Mucosa of descending colon (tissue), 3 donors: ENCODE results near the gene CCDC149. TPM values are rescaled to one million over a fixed set of nuclear protein-coding genes. Genes with fewer than 3 reads are reported as not detected.

ENCODE experiments used
- ATAC-seq: fragments of 200-7000 bp; cut with Tn5 transposase; one replicate; pipeline ENCODE4 v1.9.1; 2020; ENCODE audit warnings: mild to moderate bottlenecking, moderate library complexity
- DNase-seq, 3 donors: peaks; one replicate each; pipeline ENCODE4 v3.0.0-alpha.2; 2020
- H3K36me3 ChIP-seq: fragments of 200-600 bp; one replicate; pipeline ENCODE4 v1.8.0; 2021; ENCODE audit warnings: low read depth, mild to moderate bottlenecking
- H3K4me1 ChIP-seq: fragments of 200-600 bp; one replicate; pipeline ENCODE4 v1.8.0; 2021; ENCODE audit warnings: low read depth, mild to moderate bottlenecking
- H3K4me3 ChIP-seq: fragments of 200-600 bp; one replicate; pipeline ENCODE4 v1.8.0; 2021; ENCODE audit warnings: mild to moderate bottlenecking
- H3K9me3 ChIP-seq: fragments of 200-600 bp; one replicate; pipeline ENCODE4 v1.8.0; 2021; ENCODE audit warnings: mild to moderate bottlenecking
- intact Hi-C, 2 donors: fragments of 100-400 bp; cut with DNase I in 1 of 2; cut with micrococcal nuclease in 1 of 2; formaldehyde crosslinking; loops; one replicate each; pipeline versions ENCODE4 v1.11.0 to v1.11.1; 2022; cut with DNase I, micrococcal nuclease
- total RNA-seq, 3 donors: library from RNA; stranded (reverse); fragmentation: NEBNext Ultra II Directional in 2 of 3; extraction: Animal tissue kit (Norgen Biotek cat#: 25700) in 2 of 3; gene quantifications; one replicate each; pipeline versions ENCODE4 v1.2.1 to v1.2.4, GENCODE V29; 2021 to 2023
- TF ChIP-seq, protein P1 (sequence below): fragments of 200-600 bp; IDR thresholded peaks from one replicate; pipeline ENCODE4 v1.8.0; 2022; ENCODE audit warnings: antibody characterized with exemption, mild to moderate bottlenecking
- donor health status: DM: no; HTN: no; CAD: no; lungs with moderate emphysema.
- donor health status: DM: no; HTN: no; CAD: no.
- donor health status: DM: no; HTN: yes; CAD: no.

CCDC149 gene
- total RNA-seq, 3 donors from 2014 or later = 14.1 to 23.7 (median 14.2) TPM

- peaks cover 23% of the 10 kb centered on the region for H3K9me3 ChIP-seq
Observed at GRCh38 chr4:24862073-24862751, 50.6 kb downstream of the CCDC149 start.

GRCh38 chr4:24858550-24858949, 54.3 kb downstream of the CCDC149 start:
- Histone ChIP-seq H3K4me1 (no peaks in the 10 kb centered on the region), H3K9me3 (peaks cover 5% of the 10 kb centered on the region), H3K36me3 (no peaks in the 10 kb centered on the region), H3K4me3 (no peak overlapping the region)
- intact Hi-C loops = no loop called here
- ATAC-seq = no peak
- TF ChIP-seq, protein P1, sequence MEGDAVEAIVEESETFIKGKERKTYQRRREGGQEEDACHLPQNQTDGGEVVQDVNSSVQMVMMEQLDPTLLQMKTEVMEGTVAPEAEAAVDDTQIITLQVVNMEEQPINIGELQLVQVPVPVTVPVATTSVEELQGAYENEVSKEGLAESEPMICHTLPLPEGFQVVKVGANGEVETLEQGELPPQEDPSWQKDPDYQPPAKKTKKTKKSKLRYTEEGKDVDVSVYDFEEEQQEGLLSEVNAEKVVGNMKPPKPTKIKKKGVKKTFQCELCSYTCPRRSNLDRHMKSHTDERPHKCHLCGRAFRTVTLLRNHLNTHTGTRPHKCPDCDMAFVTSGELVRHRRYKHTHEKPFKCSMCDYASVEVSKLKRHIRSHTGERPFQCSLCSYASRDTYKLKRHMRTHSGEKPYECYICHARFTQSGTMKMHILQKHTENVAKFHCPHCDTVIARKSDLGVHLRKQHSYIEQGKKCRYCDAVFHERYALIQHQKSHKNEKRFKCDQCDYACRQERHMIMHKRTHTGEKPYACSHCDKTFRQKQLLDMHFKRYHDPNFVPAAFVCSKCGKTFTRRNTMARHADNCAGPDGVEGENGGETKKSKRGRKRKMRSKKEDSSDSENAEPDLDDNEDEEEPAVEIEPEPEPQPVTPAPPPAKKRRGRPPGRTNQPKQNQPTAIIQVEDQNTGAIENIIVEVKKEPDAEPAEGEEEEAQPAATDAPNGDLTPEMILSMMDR = no peak
- no peak for DNase-seq

More at GRCh38 chr4:24862073-24862751, 50.6 kb downstream of the CCDC149 start:
- no peaks in the 10 kb centered on the region for H3K36me3 ChIP-seq
- DNase-seq (no peak), ATAC-seq (no peak)
- H3K4me3 ChIP-seq = no peak overlapping the region
- intact Hi-C loops = no loop called here
- TF ChIP-seq, protein P1 = no peak
- no peaks in the 10 kb centered on the region for H3K4me1 ChIP-seq

DNA sequence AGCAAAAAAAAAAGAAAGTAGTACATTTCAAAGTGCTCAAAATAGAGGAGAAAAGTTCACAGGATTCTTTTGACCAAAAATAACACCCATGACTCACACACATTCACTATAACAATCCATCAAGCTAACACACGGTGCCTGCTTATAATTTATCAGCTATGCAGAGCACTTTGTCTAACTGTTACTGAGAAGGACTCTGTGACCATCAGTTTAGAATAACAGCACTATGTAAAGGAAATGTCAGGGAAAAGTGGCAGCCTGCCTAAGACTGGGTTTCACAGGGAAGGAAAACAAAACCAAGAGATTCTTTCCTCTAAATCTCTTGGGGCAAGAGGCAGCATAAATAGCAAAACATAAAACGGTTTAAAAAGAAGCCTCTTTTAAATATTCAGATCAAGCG, 54.8 kb downstream of the CCDC149 start:
- Histone ChIP-seq H3K4me3 (no peak overlapping the region), H3K4me1 (no peaks in the 10 kb centered on the region), H3K36me3 (no peaks in the 10 kb centered on the region), H3K9me3 (peaks cover under 1% of the 10 kb centered on the region)
- no peak for DNase-seq
- intact Hi-C loops = no loop called here
- TF ChIP-seq, protein P1 = no peak
- ATAC-seq = no peak

GRCh38 chr4:24856586-24856985, 56.3 kb downstream of the CCDC149 start:
- TF ChIP-seq, protein P1 = no peak
- intact Hi-C loops = no loop called here
- no peak overlapping the region for H3K4me3 ChIP-seq
- DNase-seq = no peak
- ATAC-seq = no peak
- no peaks in the 10 kb centered on the region for H3K36me3 ChIP-seq
- H3K9me3 ChIP-seq = no peaks in the 10 kb centered on the region
- H3K4me1 ChIP-seq = no peaks in the 10 kb centered on the region

- intact Hi-C loops = no loop called here
- no peaks in the 10 kb centered on the region for H3K36me3 ChIP-seq
- TF ChIP-seq, protein P1 = no peak
- H3K4me1 ChIP-seq = no peaks in the 10 kb centered on the region
- H3K9me3 ChIP-seq = no peaks in the 10 kb centered on the region
- no peak overlapping the region for H3K4me3 ChIP-seq
- ATAC-seq (no peak), DNase-seq (no peak)
Observed at GRCh38 chr4:24855741-24856140, 57.1 kb downstream of the CCDC149 start.
